ENCODE results near the gene COL4A3. TPM values are rescaled to one million over a fixed set of nuclear protein-coding genes. Genes with fewer than 3 reads are reported as not detected.

Gene COL4A3
- total RNA-seq, 4 donors from 2014 or later: 59.7 to 86.5 (median 66.9) TPM

DNA sequence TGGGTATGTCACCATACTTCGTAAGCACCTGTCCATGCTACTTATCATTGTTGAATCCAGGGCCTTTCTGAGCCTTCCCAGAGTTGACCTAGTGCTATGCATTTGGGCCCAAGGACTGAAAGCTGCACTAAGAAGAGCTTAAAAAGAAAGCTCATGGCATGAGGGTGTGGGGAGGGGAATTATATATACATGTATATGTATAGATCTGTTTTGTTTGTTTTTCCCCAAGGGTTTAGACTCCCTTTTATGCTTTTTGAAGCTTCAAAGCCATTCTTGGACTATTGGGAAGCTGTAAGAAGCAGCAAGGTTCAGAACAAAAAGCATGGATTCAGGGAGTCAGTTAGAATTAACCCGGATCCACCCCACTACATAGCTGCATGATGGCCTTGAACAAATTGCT is 183.9 kb downstream of the COL4A3 start:
- H3K27ac ChIP-seq: no peak overlapping the region
- H3K9me3 ChIP-seq: no peaks in the 10 kb centered on the region
- TF ChIP-seq, protein P1, sequence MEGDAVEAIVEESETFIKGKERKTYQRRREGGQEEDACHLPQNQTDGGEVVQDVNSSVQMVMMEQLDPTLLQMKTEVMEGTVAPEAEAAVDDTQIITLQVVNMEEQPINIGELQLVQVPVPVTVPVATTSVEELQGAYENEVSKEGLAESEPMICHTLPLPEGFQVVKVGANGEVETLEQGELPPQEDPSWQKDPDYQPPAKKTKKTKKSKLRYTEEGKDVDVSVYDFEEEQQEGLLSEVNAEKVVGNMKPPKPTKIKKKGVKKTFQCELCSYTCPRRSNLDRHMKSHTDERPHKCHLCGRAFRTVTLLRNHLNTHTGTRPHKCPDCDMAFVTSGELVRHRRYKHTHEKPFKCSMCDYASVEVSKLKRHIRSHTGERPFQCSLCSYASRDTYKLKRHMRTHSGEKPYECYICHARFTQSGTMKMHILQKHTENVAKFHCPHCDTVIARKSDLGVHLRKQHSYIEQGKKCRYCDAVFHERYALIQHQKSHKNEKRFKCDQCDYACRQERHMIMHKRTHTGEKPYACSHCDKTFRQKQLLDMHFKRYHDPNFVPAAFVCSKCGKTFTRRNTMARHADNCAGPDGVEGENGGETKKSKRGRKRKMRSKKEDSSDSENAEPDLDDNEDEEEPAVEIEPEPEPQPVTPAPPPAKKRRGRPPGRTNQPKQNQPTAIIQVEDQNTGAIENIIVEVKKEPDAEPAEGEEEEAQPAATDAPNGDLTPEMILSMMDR (IDR thresholded peaks at IDR 0.05): no peak
- no peak for TF ChIP-seq POLR2A (IDR thresholded peaks at IDR 0.05)
- intact Hi-C loops (cut with DNase I): no loop called here
- no peak overlapping the region for H3K4me3 ChIP-seq (replicated peaks in 1 of 3)
- no peak for DNase-seq
- H3K27me3 ChIP-seq: no peaks in the 10 kb centered on the region
- WGBS, 2 donors: 95 to 98% methylated on average over 2 of the region's 2 CpGs
- peaks cover 4 to 5% of the 10 kb centered on the region in 2 donors for H3K4me1 ChIP-seq
- H3K36me3 ChIP-seq: peaks cover 0 to 3% of the 10 kb centered on the region in 2 donors

GRCh38 chr2:227349989-227350612 is 185.7 kb downstream of the COL4A3 start:
- H3K4me3 ChIP-seq (replicated peaks in 1 of 3): no peak overlapping the region
- no peaks in the 10 kb centered on the region for H3K36me3 ChIP-seq
- H3K4me1 ChIP-seq: peaks cover 4 to 5% of the 10 kb centered on the region in 2 donors
- TF ChIP-seq, protein P1 (IDR thresholded peaks at IDR 0.05): no peak
- no peak for TF ChIP-seq POLR2A (IDR thresholded peaks at IDR 0.05)
- no peak for DNase-seq
- no peaks in the 10 kb centered on the region for H3K27me3 ChIP-seq
- intact Hi-C loops (cut with DNase I): no loop called here
- WGBS, 2 donors: 94 to 95% methylated on average over 7 of the region's 7 CpGs
- no peak overlapping the region for H3K27ac ChIP-seq
- no peaks in the 10 kb centered on the region for H3K9me3 ChIP-seq

GRCh38 chr2:227351639-227352038 is 187.2 kb downstream of the COL4A3 start:
- Histone ChIP-seq H3K36me3 (peaks cover 6 to 9% of the 10 kb centered on the region in 2 donors), H3K9me3 (no peaks in the 10 kb centered on the region), H3K4me1 (peaks cover 4 to 5% of the 10 kb centered on the region in 2 donors), H3K27me3 (no peaks in the 10 kb centered on the region), H3K27ac (no peak overlapping the region), H3K4me3 (replicated peaks in 1 of 3) (no peak overlapping the region)
- no peak for DNase-seq
- TF ChIP-seq POLR2A (IDR thresholded peaks at IDR 0.05): no peak
- intact Hi-C loops (cut with DNase I): no loop called here
- WGBS, 2 donors: 63 to 79% methylated on average over 4 of the region's 4 CpGs

GRCh38 chr2:227360351-227360750 is 195.9 kb downstream of the COL4A3 start:
- H3K27ac ChIP-seq: no peak overlapping the region
- 74 to 75% methylated on average over 5 of the region's 5 CpGs for WGBS, 2 donors
- H3K9me3 ChIP-seq: no peaks in the 10 kb centered on the region
- H3K27me3 ChIP-seq: no peaks in the 10 kb centered on the region
- DNase-seq: no peak
- intact Hi-C loops (cut with DNase I): no loop called here
- TF ChIP-seq, protein P1 (IDR thresholded peaks at IDR 0.05): no peak
- TF ChIP-seq POLR2A (IDR thresholded peaks at IDR 0.05): no peak
- H3K36me3 ChIP-seq: peaks cover 30% of the 10 kb centered on the region in 2 donors
- no peak overlapping the region for H3K4me3 ChIP-seq (replicated peaks in 1 of 3)
- H3K4me1 ChIP-seq: no peaks in the 10 kb centered on the region

DNA sequence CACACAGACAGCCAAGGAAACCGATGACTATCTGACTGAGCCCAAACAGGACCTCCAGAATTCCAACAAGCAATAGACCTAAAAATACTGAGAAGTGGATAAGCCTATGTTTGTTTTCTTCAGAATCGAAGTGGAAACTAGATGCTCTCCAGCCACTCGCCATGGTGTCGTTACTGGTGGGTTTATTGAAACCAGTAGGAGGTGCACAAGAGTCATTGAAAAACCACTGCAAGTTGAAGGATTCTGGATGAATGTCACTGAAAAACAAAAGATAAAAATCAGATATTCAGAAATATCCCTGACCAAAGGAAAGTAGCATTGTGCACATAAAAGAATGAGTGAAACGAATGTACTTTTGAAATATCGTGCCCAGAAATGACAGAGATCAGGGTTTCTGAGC is 199.3 kb downstream of the COL4A3 start:
- 88 to 89% methylated on average over 6 of the region's 6 CpGs for WGBS, 2 donors
- H3K27ac ChIP-seq: no peak overlapping the region
- intact Hi-C loops (cut with DNase I): no loop called here

More for the DNA sequence above, 199.3 kb downstream of the COL4A3 start:
- H3K36me3 ChIP-seq: peaks cover under 1 to 12% of the 10 kb centered on the region in 2 donors
- H3K4me1 ChIP-seq: peaks cover 0 to 9% of the 10 kb centered on the region in 2 donors
- H3K27me3 ChIP-seq: no peaks in the 10 kb centered on the region
- TF ChIP-seq, protein P1 (IDR thresholded peaks at IDR 0.05): no peak
- TF ChIP-seq POLR2A (IDR thresholded peaks at IDR 0.05): no peak
- no peak overlapping the region for H3K4me3 ChIP-seq (replicated peaks in 1 of 3)
- no peak for DNase-seq
- H3K9me3 ChIP-seq: no peaks in the 10 kb centered on the region

Other genes starting within 250 kb of the COL4A3 start
- 10 to 100 TPM; 16.5 to 41.7 (median 34.2) TPM for gene COL4A4, start 419 bp upstream of the COL4A3 start, total RNA-seq
- gene MFF, start 160.6 kb downstream of the COL4A3 start, total RNA-seq: 100 to 1,000 TPM in 2 of 4 donors, 10 to 100 TPM in 2; 78.3 to 134 (median 99.7) TPM
- not detected for gene TM4SF20, start 214.7 kb downstream of the COL4A3 start, total RNA-seq
- not detected for gene SCYGR1, start 223.3 kb downstream of the COL4A3 start, total RNA-seq

All from thyroid gland (tissue), 4 donors.